Gastroesophageal sphincter (tissue), 4 donors: Measurements from ENCODE around the gene CLSTN2. TPM values are rescaled to one million over a fixed set of nuclear protein-coding genes. Genes with fewer than 3 reads are reported as not detected.

Experiments
- ATAC-seq: fragments of 150-250 bp; one replicate; pipeline ENCODE4 v1.9.1; 2016; ENCODE audit warnings: mild to moderate bottlenecking, moderate library complexity
- H3K27ac ChIP-seq, 4 donors: fragments of 200-600 bp; sonication (generic) in 3 of 4; 1 replicate in 3 of 4; 2 replicates in 1 of 4; pipeline ENCODE4 v1.5.1; 2016 to 2019
- H3K27me3 ChIP-seq: fragments of 200-600 bp; sonication (generic); one replicate; pipeline ENCODE4 v1.5.1; 2019
- H3K36me3 ChIP-seq, 2 donors: fragments of 200-600 bp; sonication (generic); one replicate each; pipeline ENCODE4 v1.5.1; 2019; ENCODE audit warnings: control low read depth in 1 of 2
- H3K4me1 ChIP-seq, 3 donors: fragments of 200-600 bp; sonication (generic); 1 replicate in 2 of 3; 2 replicates in 1 of 3; pipeline ENCODE4 v1.5.1; 2016 to 2019; ENCODE audit warnings: control low read depth in 2 of 3
- H3K4me3 ChIP-seq, 2 donors: fragments of 200-600 bp; sonication (generic); one replicate each; pipeline ENCODE4 v1.5.1; 2019; ENCODE audit warnings: mild to moderate bottlenecking in 1 of 2, moderate library complexity in 1 of 2
- H3K9me3 ChIP-seq, 3 donors: fragments of 200-600 bp; sonication (generic); one replicate each; pipeline ENCODE4 v1.5.1; 2017 to 2019; ENCODE audit warnings: control low read depth in 2 of 3
- EP300 ChIP-seq: sonication (generic); formaldehyde crosslinking; IDR thresholded peaks from one replicate; pipeline ENCODE4 v1.6.1; 2017; ENCODE audit warnings: antibody characterized with exemption, mild to moderate bottlenecking
- POLR2A ChIP-seq, 2 donors: fragments of 450-650 bp; IDR thresholded peaks; one replicate each; pipeline ENCODE4 v1.6.1; 2017; ENCODE audit warnings: antibody characterized with exemption in 2 of 2, mild to moderate bottlenecking in 2 of 2, moderate library complexity in 1 of 2
- POLR2AphosphoS5 ChIP-seq: sonication (generic); formaldehyde crosslinking; IDR thresholded peaks from one replicate; pipeline ENCODE4 v1.6.1; 2017; ENCODE audit warnings: antibody characterized with exemption
- WGBS, 2 donors: methylation state at CpG; one replicate each; pipeline ENCODE4 v1.1.5; 2018; ENCODE audit warnings: low coverage in 1 of 2; 5-methylcytosine and 5-hydroxymethylcytosine counted together
- total RNA-seq, 4 donors: library from RNA; depleted of rRNA; stranded (reverse); fragments of >200 nt; gene quantifications; one replicate each; pipeline ENCODE4 v1.1.0, GENCODE V29; 2016
- TF ChIP-seq, protein P1 (sequence below), 4 experiments: fragments of 200-600 bp in 2 of 4; fragments of 450-650 bp in 2 of 4; sonication (generic) in 1 of 4; IDR thresholded peaks; one replicate each; pipeline ENCODE4 v1.5.1; 2017 to 2019; ENCODE audit warnings: antibody characterized with exemption in 4 of 4, mild to moderate bottlenecking in 2 of 4, moderate library complexity in 2 of 4

The CLSTN2 gene
- total RNA-seq, 4 donors from 2014 or later: 6.6 to 9.7 (median 7.7) TPM

DNA sequence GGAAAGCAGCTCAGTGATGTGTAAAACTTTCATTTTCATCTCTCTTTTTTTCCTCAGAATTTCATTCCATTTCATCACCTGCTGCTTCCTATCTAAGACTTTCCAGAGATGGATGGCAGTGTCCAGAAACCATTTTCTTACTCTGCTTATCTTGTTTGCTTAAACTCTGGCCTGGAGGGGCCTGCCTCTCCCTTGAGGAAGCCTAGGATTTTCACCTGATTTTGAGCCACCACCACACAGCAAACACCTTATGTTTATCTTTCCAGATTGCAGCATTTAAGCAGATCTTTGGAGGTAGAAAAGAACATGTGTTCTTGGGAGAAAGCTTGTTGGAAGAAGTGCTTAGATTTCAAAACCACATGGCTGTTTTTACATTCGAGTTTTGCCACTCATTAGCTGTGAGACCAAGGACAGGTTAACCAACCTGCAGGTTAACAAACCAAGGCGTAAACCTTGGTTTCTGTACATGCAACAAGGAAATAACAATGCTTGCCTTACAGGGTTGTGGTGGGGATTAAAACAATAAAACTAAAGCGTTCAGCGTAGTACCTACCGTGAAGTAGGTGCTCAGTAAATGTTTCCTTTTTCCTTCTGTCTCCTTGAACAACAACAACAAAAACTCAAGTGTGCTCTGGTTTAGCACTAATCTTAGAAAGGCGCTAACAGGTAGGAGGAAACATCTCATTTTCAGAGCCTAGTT is 120.3 kb downstream of the CLSTN2 start:
- no peaks in the 10 kb centered on the region for H3K9me3 ChIP-seq
- WGBS, 2 donors: 93% methylated on average over 6 of the region's 6 CpGs; no CpG with 5 or more reads in 1 of the 2 donors
- no peaks in the 10 kb centered on the region for H3K36me3 ChIP-seq
- no peaks in the 10 kb centered on the region for H3K4me1 ChIP-seq
- no peak for ATAC-seq
- no peak overlapping the region for H3K4me3 ChIP-seq
- no peaks in the 10 kb centered on the region for H3K27me3 ChIP-seq
- no peak overlapping the region for H3K27ac ChIP-seq
- TF ChIP-seq POLR2A (IDR thresholded peaks at IDR 0.05) (no peak), EP300 (no peak), POLR2AphosphoS5 (no peak)
- TF ChIP-seq, protein P1, sequence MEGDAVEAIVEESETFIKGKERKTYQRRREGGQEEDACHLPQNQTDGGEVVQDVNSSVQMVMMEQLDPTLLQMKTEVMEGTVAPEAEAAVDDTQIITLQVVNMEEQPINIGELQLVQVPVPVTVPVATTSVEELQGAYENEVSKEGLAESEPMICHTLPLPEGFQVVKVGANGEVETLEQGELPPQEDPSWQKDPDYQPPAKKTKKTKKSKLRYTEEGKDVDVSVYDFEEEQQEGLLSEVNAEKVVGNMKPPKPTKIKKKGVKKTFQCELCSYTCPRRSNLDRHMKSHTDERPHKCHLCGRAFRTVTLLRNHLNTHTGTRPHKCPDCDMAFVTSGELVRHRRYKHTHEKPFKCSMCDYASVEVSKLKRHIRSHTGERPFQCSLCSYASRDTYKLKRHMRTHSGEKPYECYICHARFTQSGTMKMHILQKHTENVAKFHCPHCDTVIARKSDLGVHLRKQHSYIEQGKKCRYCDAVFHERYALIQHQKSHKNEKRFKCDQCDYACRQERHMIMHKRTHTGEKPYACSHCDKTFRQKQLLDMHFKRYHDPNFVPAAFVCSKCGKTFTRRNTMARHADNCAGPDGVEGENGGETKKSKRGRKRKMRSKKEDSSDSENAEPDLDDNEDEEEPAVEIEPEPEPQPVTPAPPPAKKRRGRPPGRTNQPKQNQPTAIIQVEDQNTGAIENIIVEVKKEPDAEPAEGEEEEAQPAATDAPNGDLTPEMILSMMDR (IDR thresholded peaks at IDR 0.05): no peak

DNA sequence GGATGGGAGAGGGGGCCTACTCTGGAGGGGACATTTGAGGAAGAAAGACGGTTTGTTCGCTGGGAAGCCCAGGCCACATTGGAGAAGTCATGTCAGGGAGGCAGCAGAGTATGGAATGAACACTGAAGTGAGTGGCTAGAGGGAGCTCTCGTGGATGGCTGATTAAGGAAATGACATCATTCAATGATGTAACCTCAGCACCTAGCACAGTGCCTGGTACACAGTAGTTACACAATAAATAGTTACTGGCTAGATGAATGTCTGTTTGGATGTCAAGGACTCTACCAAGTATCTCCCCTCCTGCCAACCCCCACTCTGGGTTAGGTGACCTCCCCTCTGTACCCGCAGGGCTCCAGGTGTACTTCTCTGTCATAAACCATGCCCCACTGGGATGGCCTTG is 121.1 kb downstream of the CLSTN2 start:
- TF ChIP-seq, protein P1 (IDR thresholded peaks at IDR 0.05): no peak
- no peak for TF ChIP-seq POLR2A (IDR thresholded peaks at IDR 0.05)
- TF ChIP-seq POLR2AphosphoS5: no peak
- no peak for TF ChIP-seq EP300
- no peaks in the 10 kb centered on the region for H3K4me1 ChIP-seq
- H3K27ac ChIP-seq: no peak overlapping the region
- H3K36me3 ChIP-seq: no peaks in the 10 kb centered on the region
- H3K4me3 ChIP-seq: no peak overlapping the region
- no peaks in the 10 kb centered on the region for H3K9me3 ChIP-seq
- WGBS, 2 donors: 84 to 100% methylated on average over 4 of the region's 4 CpGs
- no peaks in the 10 kb centered on the region for H3K27me3 ChIP-seq
- ATAC-seq: no peak

- no peaks in the 10 kb centered on the region for H3K36me3 ChIP-seq
- no peaks in the 10 kb centered on the region for H3K27me3 ChIP-seq
- no peak overlapping the region for H3K27ac ChIP-seq
- no peaks in the 10 kb centered on the region for H3K4me1 ChIP-seq
- ATAC-seq: no peak
- no peaks in the 10 kb centered on the region for H3K9me3 ChIP-seq
- WGBS, 2 donors: 84 to 90% methylated on average over 1 to 2 of the region's 2 CpGs
- H3K4me3 ChIP-seq: no peak overlapping the region
- TF ChIP-seq POLR2AphosphoS5 (no peak), POLR2A (IDR thresholded peaks at IDR 0.05) (no peak), EP300 (no peak)
- TF ChIP-seq, protein P1 (IDR thresholded peaks at IDR 0.05): no peak
Measured at GRCh38 chr3:140061211-140061610, 126.2 kb downstream of the CLSTN2 start.

- Histone ChIP-seq H3K27ac (no peak overlapping the region), H3K4me3 (no peak overlapping the region), H3K9me3 (no peaks in the 10 kb centered on the region), H3K4me1 (peaks cover 0 to 3% (median 0%) of the 10 kb centered on the region in 3 donors), H3K27me3 (no peaks in the 10 kb centered on the region), H3K36me3 (no peaks in the 10 kb centered on the region)
- no peak for TF ChIP-seq POLR2A (IDR thresholded peaks at IDR 0.05)
- ATAC-seq: no peak
Measured at GRCh38 chr3:140062461-140062860, 127.5 kb downstream of the CLSTN2 start.

DNA sequence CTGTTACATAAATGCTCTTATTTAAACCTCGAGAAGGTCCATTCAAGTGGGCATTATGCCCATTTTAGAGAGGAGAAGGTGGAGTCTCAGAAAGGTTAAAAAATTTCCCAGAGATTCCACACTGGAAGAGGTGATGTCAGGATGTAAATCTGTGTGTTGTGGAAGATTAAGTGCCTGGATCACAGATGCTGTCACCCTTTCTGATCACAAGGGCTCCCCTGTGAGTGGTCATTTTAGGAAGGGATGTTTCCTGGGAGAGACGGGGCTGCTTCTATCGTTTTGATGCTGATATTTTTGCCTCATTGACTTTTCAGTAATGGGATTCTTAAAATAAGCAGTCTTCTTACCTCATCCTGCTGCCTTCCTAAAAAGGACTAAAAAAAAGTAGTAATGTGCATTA is 132.5 kb downstream of the CLSTN2 start:
- Histone ChIP-seq H3K36me3 (no peaks in the 10 kb centered on the region), H3K27me3 (no peaks in the 10 kb centered on the region), H3K4me1 (peaks cover 0 to 13% (median 0%) of the 10 kb centered on the region in 3 donors), H3K4me3 (no peak overlapping the region), H3K9me3 (no peaks in the 10 kb centered on the region), H3K27ac (no peak overlapping the region)
- TF ChIP-seq POLR2AphosphoS5 (no peak), EP300 (no peak), POLR2A (IDR thresholded peaks at IDR 0.05) (no peak)
- TF ChIP-seq, protein P1 (IDR thresholded peaks at IDR 0.05): no peak
- WGBS, 2 donors: 41 to 47% methylated on average over 3 of the region's 3 CpGs
- no peak for ATAC-seq
